ENCODE data around the gene TMEM187.

TMEM187 gene

GRCh38 chrX:153929576-153929975 is 43.0 kb upstream of the TMEM187 start:
- TF ChIP-seq TCF12 (IDR thresholded peaks at IDR 0.05; ENCODE audit: low read depth) = no peak
- no peak for TF ChIP-seq FOXM1 (IDR thresholded peaks at IDR 0.05; ENCODE audit: borderline replicate concordance, low read depth)
- TF ChIP-seq TEAD4 (IDR thresholded peaks at IDR 0.05) = no peak
- TF ChIP-seq YY1 (IDR thresholded peaks at IDR 0.05; ENCODE audit: low read depth) = no peak
- TF ChIP-seq MAX (IDR thresholded peaks at IDR 0.05) = no peak
- no peak for TF ChIP-seq ZBTB7A (IDR thresholded peaks at IDR 0.05; ENCODE audit: low read depth)
- TF ChIP-seq, protein P1, sequence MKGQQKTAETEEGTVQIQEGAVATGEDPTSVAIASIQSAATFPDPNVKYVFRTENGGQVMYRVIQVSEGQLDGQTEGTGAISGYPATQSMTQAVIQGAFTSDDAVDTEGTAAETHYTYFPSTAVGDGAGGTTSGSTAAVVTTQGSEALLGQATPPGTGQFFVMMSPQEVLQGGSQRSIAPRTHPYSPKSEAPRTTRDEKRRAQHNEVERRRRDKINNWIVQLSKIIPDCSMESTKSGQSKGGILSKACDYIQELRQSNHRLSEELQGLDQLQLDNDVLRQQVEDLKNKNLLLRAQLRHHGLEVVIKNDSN (IDR thresholded peaks at IDR 0.05) = no peak
- no peak for TF ChIP-seq EGR1 (IDR thresholded peaks at IDR 0.05)
- no peak for TF ChIP-seq CREB1 (IDR thresholded peaks at IDR 0.05; ENCODE audit: low read depth)
- TF ChIP-seq REST (IDR thresholded peaks at IDR 0.05; ENCODE audit: low read depth) = no peak
- no peak for TF ChIP-seq NFIC (IDR thresholded peaks at IDR 0.05)
- no peak for TF ChIP-seq EP300 (IDR thresholded peaks at IDR 0.05; ENCODE audit: borderline replicate concordance)
- TF ChIP-seq RAD21 (IDR thresholded peaks at IDR 0.05; ENCODE audit: low read depth) = no peak
- no peak for TF ChIP-seq TAF1 (IDR thresholded peaks at IDR 0.05; ENCODE audit: low read depth)
- TF ChIP-seq CEBPB (IDR thresholded peaks at IDR 0.05) = no peak

- TF ChIP-seq TEAD4 (IDR thresholded peaks at IDR 0.05) (no peak), TAF1 (IDR thresholded peaks at IDR 0.05; ENCODE audit: low read depth) (no peak), RAD21 (IDR thresholded peaks at IDR 0.05; ENCODE audit: low read depth) (no peak), YY1 (IDR thresholded peaks at IDR 0.05; ENCODE audit: low read depth) (no peak), ZBTB7A (IDR thresholded peaks at IDR 0.05; ENCODE audit: low read depth) (no peak), REST (IDR thresholded peaks at IDR 0.05; ENCODE audit: low read depth) (no peak), FOXM1 (IDR thresholded peaks at IDR 0.05; ENCODE audit: borderline replicate concordance, low read depth) (no peak), EGR1 (IDR thresholded peaks at IDR 0.05) (no peak), NFIC (IDR thresholded peaks at IDR 0.05) (no peak)
- TF ChIP-seq, protein P1 (IDR thresholded peaks at IDR 0.05) = no peak
Measured at GRCh38 chrX:153930011-153930910, 42.3 kb upstream of the TMEM187 start.

DNA sequence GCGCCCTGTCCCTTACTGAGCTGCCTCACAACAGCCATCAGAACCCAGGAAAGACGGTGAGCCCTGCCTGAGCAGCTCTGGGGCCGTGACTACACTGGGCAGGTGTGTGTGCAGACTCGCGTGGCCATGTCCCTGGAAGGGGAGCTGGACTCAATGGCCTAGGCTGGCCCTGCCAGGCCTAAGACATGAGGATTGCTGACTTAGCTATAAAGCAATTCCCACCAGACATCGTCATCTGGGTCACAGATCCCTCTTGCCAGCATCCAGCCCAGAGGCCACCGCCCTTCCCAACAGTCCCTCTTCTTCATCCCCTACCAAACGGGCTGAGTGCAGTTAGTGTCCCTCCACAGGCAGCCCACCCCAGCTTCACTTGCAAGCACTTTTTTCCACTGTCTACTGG is 41.4 kb upstream of the TMEM187 start:
- TF ChIP-seq, protein P1 (IDR thresholded peaks at IDR 0.05) = no peak
- TF ChIP-seq YY1 (IDR thresholded peaks at IDR 0.05; ENCODE audit: low read depth) (no peak), TEAD4 (IDR thresholded peaks at IDR 0.05) (no peak), EGR1 (IDR thresholded peaks at IDR 0.05) (no peak), MAX (IDR thresholded peaks at IDR 0.05) (no peak), RAD21 (IDR thresholded peaks at IDR 0.05; ENCODE audit: low read depth) (no peak), EP300 (IDR thresholded peaks at IDR 0.05; ENCODE audit: borderline replicate concordance) (no peak), FOXM1 (IDR thresholded peaks at IDR 0.05; ENCODE audit: borderline replicate concordance, low read depth) (no peak), REST (IDR thresholded peaks at IDR 0.05; ENCODE audit: low read depth) (no peak), TCF12 (IDR thresholded peaks at IDR 0.05; ENCODE audit: low read depth) (no peak), CREB1 (IDR thresholded peaks at IDR 0.05; ENCODE audit: low read depth) (no peak), TAF1 (IDR thresholded peaks at IDR 0.05; ENCODE audit: low read depth) (no peak), CEBPB (IDR thresholded peaks at IDR 0.05) (no peak), NFIC (IDR thresholded peaks at IDR 0.05) (no peak), ZBTB7A (IDR thresholded peaks at IDR 0.05; ENCODE audit: low read depth) (no peak)
